Stimulated activated CD8-positive, alpha-beta memory T cell treated with anti-CD3 and anti-CD28 coated beads, Interleukin-12 subunit alpha, Interleukin-12 subunit beta, amount 100 ng/mL, for 1 hour (primary cell): ENCODE data around the gene ERC2.

ENCODE experiments used
- DNase-seq: peaks from one replicate; pipeline ENCODE4 v3.0.0-alpha.2; 2020; ENCODE audit warnings: low read depth

The ERC2 gene

DNA sequence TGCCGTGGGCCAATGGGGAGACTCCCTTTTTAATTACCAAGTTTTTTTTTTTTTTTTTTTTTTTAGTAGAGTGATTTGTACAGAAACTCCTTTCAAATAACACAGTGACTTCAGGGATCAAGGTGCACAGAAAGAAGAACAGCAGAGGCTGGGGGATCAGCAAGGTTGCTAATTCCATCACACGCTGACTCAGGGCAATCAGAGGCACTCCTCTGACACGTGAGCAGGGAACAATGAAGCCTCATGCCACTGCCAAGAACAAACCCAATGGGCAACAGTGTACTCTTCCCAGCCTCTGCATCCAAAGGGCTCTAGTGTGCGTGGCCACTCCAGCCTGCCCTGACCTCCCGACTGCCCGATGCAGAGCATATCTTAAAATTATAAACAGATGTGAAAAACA is 794.5 kb downstream of the ERC2 start:
- no peak for DNase-seq

DNA sequence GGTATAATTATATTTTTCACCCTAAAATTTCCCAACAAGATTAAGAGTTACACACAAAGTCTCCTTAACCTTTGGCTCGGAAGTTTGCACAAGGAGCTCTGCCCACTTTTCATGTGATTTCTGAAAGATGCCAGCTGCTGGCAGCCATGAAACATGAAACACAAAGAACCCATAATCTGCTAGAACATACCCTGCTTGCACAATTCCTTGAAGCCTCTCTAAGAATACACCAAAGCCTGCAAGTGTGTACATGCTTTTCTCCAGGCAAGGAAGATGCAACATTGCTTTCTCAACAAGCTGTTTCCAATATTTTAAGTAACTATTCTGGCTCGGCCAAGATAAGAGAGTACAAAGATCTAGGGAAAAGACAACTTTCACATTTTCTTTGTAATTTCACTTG is 799.1 kb downstream of the ERC2 start:
- DNase-seq: no peak

DNA sequence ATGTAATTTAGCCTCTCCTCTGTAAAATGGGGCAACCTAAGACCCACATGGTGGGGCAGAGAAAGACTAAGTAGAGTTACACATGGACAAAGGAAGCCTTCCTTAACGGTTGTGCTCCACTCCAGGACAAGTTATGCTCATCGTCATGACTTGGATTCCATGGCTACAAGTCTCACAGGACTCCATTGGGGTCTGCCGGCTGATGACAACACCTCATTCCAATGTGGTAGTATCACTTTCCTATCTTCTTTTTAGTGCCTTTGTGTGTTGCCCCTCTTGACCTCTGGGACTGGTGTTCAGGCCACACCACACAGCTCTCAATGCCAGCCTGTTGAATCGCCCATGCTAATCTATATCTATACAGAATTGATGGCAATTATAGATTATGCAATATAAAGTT is 799.9 kb downstream of the ERC2 start:
- no peak for DNase-seq

DNA sequence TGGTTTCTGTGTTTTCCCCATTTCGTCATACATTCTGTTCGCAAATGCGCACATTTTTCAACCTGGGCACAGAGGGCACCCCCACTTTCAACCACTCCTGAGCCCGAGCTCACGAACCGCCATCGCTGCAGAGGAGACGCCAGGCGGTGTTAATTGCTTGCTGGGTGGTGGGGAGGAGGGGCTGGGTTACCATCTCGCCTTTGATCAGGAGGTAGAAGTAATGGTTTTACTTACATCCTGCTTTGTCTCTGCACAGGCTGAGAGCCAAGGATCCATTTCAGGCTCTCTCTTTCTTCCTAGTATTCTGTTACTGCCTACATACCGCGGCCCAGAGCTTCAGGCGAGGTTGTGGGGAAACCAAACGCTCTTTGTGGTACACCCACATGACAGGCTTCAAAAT is 803.9 kb downstream of the ERC2 start:
- DNase-seq: no peak

DNA sequence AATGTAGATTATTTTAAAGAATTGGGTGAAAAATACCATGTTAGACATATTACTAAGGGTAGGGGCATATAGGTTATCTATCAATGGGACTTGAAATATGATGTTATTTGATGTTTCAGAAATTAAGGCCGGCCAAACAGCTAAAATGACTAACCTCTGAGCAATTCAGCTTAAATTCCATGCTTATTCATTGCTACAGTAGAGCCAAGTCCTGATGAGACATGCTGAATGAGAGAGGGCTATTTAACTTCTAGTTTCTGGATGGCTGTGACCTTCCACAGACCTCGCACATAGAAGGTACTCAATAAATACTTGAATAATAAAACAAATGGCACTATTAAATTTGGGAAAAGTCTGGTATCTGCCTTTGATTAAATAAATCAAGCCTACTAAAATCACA is 805.6 kb downstream of the ERC2 start:
- no peak for DNase-seq

DNA sequence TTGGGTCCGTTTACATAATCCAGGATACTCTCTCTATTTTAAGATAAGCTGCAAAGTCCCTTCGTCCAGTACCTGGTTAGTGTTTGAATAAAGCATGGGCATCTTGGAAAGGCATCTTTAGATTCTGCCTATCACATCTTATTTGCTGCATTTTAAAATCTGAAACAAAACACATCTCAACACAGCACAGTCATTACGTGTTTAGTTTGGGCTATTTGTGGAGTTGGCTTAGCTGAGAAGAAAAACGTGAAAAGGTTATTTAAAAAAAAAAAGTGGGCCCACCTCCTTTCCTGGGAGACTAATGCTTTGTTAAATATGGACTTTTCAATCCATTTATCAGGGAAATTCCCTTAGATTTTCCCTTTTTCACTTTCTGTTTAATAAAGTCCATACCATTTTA is 806.7 kb downstream of the ERC2 start:
- DNase-seq: no peak

DNA sequence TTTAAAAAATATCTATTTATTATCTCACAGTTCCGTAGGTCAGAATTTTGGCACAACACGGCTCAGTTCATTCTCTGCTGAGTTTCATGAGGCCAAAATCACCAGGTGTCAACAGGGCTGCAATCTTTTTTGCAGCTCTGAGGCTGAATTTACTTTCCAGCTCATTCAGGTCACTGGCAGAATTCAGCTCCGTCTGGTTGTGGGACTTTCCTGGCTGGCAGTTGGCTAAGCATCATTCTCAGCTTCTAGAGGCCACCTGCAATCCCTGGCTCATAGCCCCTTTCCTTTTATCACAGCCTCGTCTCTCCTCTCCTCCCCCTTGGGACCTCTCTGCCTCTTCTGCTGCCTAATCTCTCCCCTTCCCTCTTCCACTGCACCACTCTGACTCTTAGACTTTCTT is 807.1 kb downstream of the ERC2 start:
- no peak for DNase-seq

DNA sequence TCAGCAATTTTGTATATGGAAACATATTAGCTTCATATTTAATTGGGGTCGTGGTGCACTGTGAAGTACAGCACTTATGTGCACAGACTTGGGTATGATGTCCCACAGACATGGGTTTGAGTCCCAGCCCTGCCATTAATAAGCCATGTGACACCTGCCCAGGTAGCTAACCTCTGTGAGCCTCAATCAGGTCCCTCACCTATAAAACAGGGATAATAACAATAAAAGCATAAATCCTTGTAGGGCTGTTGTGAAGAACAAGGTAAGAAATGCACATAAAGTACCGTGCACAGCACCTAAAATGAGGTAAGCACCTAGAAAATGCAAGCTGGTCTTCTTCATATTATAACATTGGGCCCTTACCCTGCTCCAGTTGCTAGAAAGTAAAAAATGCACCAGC is 807.6 kb downstream of the ERC2 start:
- no peak for DNase-seq

DNA sequence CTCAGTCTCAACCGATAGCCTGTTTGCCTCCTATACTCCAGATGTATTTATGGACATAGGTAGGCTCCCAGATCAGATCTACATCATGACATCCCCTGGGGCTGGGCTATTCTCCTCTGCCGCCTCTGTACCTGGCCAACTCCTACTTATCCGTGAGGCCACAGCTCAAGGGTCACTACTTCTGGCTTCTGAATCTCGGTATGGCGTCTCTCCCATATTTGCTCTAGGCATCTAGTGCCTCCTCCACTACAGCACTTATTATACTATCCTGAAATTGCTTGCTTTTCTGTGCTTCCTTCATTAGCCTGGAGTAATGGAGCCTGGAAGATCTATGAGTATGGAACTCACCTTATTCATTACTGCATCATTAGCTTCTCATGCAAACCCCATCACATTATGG is 808.6 kb downstream of the ERC2 start:
- DNase-seq: no peak

DNA sequence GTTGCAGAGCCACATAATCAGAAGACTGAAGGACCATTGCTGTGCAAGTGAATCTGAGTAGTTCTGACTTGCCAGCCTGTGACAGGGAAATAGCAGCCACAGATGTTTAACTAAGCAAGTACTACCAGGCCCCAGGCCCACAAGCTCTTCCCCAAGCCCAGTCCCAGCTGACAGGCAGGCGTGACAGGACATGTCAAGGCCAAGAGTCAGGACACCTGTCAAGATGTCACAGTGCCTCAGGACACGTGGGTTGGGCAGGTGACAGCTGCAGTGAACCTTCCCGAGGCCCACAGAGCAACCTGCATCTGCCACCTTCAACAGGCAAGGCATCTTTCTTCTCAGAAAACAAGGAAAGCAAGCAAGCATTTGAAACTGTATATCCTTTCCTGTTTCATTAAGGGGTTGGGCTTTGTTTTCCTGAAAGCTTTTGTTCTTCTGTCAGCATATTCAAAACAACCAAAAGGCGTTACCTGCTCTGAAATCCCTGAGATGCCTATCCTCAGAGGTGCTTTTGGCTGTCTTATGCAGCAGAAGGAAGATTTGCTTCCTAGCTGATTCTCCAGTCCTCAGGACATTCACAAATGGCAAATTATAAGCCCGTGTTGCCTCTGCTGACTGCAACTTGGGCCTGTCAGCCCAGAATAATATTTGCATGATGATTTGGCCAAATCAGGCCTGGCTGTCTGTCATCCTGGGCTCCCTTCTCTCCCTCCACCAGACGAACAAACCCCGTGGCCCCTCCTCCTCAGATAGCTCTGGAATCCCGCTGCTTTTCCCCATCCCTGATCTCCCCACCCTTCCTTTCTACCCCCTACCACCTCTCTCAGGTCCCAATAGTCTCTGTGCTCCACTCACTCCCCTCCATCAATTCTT is 809.3 kb downstream of the ERC2 start:
- no peak for DNase-seq

DNA sequence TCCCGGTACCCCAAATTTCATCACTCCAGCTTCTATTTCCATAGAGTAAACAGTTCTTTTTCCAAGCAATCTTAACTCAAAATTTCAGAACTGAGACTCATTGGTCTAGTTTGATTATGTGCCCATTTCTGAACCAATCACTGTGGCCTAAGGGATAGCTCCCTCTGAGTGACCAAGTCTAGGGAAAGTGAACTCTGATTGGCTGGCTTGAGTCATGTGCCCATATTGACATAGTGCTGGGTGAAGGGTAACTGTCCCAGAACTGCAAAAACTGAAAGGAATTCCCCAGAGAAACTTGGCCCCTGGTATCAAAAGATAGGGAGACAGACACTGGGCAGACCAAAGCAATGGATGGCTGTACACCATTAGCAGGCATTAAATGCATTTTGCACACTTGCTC is 810.0 kb downstream of the ERC2 start:
- DNase-seq: no peak

DNA sequence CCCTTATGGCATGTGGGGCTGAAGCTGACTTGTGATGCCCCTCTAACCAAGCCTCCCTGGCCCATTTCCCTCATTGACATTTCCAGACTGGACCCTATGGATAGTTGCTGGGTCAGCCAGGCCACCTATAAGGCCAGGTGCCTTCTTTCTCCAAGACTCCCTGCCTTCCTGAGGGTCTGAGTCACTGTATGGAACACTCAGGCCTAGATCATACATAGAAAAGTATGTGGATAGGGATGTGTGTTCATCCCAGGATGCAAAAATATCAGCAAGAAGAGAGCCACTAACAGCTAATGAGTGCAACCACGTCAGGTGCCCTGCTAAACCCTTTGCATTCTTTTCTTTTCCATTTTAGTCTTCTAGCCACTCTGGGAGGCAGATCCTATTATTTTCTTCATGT is 812.7 kb downstream of the ERC2 start:
- DNase-seq: no peak

DNA sequence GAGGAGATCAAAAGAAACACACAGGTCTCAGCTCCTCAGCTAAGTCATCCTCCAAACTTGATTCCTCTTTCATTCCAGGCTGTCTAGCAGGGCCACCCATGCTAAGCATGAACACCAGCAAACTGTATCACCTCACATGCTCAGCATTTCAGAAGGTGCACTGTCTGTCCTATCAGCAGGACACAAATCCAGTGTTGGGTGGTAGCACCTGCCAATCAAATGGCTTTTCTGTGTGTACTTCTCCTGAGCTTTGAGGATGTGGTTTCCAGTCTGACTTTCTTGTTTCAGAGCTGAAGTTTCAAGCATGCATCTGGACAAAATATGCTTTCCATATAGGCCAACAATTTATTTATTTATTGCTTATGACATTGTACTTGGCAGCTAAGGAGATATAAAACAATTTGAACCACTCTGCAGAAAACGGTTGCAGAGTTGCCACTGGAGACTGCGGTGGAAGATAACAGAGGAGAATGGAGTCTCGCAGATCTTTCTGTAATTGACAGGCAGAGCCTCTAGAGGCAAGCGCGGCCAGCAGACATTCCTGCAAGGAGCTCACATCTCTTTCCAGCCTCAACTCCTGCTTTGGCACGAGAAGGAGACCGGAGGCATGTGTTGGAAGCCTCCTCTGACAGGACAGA is 814.0 kb downstream of the ERC2 start:
- no peak for DNase-seq

DNA sequence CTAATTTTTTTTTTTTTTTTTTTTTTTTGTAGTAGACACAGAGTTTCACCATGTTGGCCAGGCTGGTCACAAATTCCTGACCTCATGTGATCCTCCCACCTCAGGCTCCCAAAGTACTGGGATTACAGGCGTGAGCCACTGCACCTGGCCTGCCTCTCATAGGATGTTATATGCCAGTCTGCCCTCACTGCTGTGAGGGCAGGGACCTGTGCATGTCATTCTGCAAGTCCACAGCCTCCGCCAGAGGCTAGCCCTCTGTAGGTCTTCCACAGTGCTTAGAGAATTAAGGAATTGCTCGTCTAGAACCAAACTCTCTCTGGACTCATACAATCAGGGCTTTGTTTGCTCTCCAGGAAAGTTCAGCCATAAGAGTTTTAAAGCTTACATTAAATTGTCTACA is 817.3 kb downstream of the ERC2 start:
- DNase-seq: no peak

DNA sequence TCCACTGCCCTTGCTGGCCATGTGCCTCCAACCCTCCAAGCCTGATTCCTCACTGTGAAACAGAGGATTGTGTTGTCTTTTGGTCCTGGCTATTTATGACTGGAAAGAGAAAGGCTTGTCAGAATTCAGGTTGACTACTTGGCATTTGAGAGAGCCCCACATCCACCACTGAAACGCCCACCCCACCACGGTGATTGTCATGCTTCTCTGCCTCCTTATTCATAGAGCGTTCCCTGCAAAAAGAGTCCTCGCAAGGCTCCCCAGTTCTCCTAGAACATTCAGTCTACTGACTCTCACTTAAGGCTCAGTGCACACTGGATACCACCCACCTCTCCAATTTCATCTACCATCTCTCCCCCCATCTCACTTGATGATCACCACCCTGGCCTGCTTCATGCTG is 818.3 kb downstream of the ERC2 start:
- DNase-seq: no peak

DNA sequence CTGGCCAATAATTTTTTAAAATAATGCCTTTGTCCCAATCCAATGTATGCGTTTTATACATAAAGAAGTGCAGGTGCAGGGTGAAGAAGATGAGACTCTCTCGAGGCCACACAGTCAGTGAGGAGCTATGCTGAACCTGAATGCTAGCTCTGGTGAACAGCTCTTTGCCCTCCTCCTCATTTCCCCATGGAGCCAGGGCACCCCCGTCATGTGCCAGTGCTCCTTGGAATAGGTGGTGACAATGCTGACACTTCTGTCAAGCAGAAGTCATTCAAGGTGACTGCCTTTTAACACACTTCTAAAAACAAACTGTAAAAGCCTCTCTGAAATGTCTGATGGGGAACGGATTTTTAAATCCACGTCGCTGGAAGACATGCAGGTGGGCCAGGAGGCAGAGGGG is 818.7 kb downstream of the ERC2 start:
- DNase-seq: no peak

DNA sequence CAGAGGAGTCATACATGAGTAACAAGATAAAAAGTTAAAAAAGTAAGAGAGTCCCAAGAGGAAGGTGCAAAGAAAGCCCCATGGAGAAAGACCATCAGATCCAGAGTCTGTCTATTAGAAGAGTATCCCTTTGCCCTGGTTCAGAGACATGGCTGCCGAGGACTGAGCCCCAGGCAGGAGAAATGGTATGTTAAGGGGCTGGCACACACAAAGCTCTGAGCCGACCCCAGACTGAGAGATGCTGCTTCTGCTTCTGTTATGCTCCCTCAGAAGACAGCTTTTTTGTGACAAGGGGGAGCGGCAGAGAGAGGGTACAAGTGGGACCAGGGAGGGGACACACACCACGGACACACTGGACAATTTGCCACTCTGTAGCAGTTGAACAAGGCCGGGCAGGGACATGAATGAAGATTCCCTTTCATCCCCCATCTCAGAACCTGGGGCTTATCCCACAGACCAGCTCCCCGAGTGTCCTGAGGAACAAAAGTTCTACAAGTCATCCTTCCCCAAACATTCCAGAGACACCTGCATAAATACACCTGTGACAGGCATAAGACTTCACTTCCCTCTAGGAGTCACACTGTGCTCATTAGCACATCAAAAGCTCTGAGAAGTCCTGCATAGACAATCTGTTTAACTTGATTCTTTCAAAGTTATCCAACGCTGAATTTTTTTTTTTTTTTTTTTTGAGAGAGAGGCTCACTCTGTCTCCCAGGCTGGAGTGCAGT is 819.5 kb downstream of the ERC2 start:
- no peak for DNase-seq

DNA sequence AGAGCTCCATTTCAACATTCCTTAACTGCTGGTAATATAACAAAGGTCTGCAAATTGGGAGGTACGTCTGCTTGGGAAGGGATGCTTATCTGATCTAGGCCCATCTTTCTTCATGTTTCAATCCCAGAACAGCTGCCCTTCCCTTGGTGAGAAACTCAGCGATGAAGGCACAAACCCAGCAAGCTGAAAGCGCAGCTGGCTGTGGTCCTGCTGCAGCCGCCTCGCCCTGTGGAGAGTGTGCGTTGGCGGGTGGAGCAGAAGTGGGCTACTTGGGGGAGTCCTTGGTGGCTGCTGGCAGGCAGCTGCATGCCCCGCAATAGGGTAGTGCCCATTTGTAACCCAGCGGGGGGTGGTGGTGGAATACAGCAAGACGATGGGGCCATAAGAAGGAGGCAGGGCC is 820.6 kb downstream of the ERC2 start:
- DNase-seq: no peak

DNA sequence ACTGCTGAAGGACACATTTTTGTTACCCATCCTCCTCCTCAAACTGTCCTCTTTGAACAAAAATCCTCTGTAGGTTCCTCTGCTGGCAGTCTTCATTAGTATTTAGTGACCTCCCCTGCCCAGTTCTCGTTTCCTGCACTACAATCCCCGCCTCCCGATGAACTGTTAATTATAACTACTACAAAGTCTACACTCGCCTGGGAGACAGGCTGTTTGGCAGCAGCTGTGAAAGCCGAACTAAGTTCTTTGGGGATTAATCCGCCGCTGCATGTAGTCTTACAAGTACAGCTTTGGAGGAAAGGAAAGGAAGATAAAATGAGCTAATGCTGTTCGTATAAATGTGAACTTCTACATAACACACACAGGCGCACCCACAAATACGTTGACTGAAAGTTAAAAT is 821.2 kb downstream of the ERC2 start:
- DNase-seq: no peak

DNA sequence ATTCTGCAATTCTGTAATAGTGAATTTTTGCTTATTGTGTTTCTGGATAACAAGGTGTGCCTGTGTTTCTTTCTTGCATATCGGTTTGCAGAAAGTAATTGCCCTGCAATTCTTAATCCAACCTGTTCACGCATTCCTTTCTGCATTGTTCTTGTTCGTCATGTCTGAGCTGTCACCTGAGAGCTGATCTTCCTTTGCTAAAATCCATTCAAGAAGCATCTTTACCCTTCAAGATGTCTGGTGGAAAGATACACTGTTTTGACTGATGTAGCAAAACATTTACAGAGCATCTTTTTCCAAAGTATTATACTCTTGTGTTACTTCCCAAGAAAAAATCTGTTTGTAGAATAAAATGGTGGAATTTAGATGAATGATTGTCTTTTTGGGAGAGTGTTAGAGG is 822.1 kb downstream of the ERC2 start:
- DNase-seq: no peak

DNA sequence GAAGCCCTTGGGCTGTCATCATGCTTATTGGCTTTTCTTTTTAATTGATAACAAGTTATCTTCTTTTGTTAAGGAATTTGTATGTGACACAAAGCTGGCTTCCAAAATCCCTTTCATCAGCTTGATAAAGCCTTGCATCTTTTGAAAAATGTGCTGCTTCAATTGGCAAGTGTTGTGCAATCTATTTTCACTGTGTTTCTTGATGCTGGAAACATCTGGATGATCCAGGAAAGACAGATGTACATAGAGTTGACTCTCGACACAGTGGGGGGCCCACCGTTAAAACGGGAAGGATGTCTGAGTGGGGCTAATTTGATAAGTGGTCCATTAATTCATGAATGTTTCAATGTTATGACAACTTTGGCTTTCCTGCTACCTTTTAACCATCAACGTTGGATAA is 822.8 kb downstream of the ERC2 start:
- no peak for DNase-seq

DNA sequence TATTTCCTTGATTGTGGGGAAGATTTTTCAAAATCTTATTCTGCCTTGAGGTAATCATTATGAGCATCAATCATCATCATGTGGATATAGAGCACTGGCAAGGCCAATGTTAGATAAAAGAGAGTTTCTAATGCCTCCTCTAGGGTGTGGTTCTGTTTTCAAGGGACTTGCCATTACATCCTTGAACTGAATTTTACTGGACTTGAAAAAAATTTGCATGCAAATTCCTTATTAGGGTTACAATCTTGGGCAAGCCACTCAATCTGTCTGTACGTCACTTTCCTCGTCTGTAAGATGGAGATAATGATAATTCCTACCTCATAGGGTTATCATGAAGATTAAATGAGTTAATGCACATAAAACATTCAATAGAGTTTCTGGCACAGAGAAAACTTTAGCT is 825.0 kb downstream of the ERC2 start:
- DNase-seq: no peak

DNA sequence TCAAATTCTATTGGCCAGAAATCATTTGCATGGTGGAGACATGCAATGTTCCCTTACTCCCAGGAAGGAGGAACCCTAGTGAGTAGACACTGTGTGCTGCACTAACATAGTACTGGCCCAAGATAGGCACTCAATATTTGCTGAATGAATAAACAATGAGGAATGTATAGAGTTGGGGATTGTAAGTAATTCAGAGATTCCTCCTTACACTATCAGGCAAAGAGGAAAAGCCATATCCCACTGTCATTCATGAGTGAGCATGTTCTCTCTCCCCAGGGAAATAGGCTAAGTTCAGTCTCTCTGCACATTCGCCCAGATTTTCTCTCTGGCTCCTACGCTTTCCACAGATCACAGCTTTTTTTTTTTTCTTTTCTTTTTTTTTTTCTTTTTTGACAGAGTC is 826.3 kb downstream of the ERC2 start:
- DNase-seq: no peak
